Activated naive CD8-positive, alpha-beta T cell treated with anti-CD3 and anti-CD28 coated beads, Interleukin-2, amount 10 ng/mL, durations not matched to agents 7 days and 5 days (primary cell): ENCODE results near the gene CDC42EP1. TPM values are rescaled to one million over a fixed set of nuclear protein-coding genes. Genes with fewer than 3 reads are reported as not detected.

Source experiments
- ATAC-seq: fragments of 150-1000 bp; cut with Tn5 transposase; one replicate; pipeline ENCODE4 v1.10.0; 2021; ENCODE audit warnings: low read depth, moderate library complexity
- POLR2A ChIA-PET: fragments of 350-600 bp; sonication (Branson Sonifier 250); formaldehyde crosslinking; loops from one replicate; lab custom pipeline; 2021; ENCODE audit warnings: antibody characterized with exemption; lab: Charles Lee
- DNase-seq: peaks from one replicate; pipeline ENCODE4 v3.0.0; 2021
- H3K27ac Mint-ChIP-seq: one replicate; pipeline ENCODE4 v1.8.0; 2022; ENCODE audit warnings: mild to moderate bottlenecking, mixed read lengths
- H3K27me3 Mint-ChIP-seq: one replicate; pipeline ENCODE4 v1.8.0; 2022; ENCODE audit warnings: mild to moderate bottlenecking, moderate library complexity, mixed read lengths
- H3K36me3 Mint-ChIP-seq: one replicate; pipeline ENCODE4 v1.8.0; 2021; ENCODE audit warnings: mild to moderate bottlenecking, mixed read lengths
- H3K4me1 Mint-ChIP-seq: one replicate; pipeline ENCODE4 v1.8.0; 2021; ENCODE audit warnings: mixed read lengths
- H3K4me3 Mint-ChIP-seq: one replicate; pipeline ENCODE4 v1.8.0; 2022; ENCODE audit warnings: mild to moderate bottlenecking, moderate library complexity, mixed read lengths
- H3K9me3 Mint-ChIP-seq: one replicate; pipeline ENCODE4 v1.8.0; 2021; ENCODE audit warnings: mixed read lengths
- total RNA-seq, 2 experiments: library from RNA; stranded (reverse); gene quantifications; one replicate each; pipeline ENCODE4 v1.2.3, GENCODE V29; 2021

CDC42EP1 gene
- total RNA-seq, 2 experiments from 2014 or later: 0.31 TPM; not detected in 1

DNA sequence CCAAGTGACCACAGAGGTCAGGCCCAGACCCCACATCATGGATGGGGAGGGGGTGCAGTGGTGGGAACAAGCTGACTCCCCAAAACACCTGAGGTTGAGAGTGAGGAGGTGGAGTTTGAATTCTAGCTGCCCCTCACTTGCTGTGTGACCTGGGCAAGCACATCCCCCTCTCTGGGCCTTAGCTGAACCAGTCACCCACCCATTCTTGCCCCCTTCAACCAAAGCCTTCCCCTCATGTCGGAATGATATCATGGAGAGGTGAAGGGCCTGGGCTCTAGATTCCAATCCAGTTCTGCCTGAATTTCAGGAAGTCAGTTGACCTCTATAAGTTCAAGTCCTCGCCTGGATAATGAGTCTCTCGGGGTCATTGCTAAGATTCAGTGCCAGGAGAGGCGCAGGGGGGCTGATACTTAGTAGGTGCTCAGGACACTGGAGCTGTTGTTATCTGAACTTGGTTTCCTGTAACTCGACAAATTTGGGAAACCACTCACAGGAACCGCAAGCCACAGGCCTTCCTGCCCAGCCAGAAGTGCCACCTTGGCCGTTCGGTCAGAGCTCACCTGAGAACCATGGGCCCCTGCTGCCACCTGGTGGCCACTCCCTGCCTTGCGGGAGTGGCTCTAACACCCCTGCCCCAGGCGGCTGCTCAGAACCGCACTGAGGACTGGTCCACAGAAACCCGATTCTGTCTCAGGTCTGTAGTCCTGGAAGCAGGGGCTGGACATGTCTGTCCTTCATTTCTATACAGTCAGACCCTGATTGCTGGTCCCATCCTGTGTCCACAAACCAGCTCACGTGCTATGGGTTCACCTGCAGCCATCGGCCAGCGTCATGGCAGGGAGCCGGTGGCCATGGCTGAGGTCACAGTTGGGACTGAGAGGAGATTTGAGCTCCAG lies 6.9 kb downstream of the CDC42EP1 start:
- Mint-ChIP-seq H3K27me3 (peaks cover 25% of the 10 kb centered on the region), H3K9me3 (no peaks in the 10 kb centered on the region), H3K4me1 (peaks cover 28% of the 10 kb centered on the region), H3K27ac (peak overlapping the region; percentile 89), H3K4me3 (peak overlapping the region; percentile 69), H3K36me3 (no peaks in the 10 kb centered on the region)
- POLR2A ChIA-PET: interaction anchor here (0.6 to 8.5 kb wide), 25 partner anchors 9 to 523 kb away, joined by 3 to 70 read pairs (median 4); partner anchors contain the start of genes GGA1, LGALS2 and RAC2
- ATAC-seq (peak; percentile 84), DNase-seq (peak; percentile 96)

DNA sequence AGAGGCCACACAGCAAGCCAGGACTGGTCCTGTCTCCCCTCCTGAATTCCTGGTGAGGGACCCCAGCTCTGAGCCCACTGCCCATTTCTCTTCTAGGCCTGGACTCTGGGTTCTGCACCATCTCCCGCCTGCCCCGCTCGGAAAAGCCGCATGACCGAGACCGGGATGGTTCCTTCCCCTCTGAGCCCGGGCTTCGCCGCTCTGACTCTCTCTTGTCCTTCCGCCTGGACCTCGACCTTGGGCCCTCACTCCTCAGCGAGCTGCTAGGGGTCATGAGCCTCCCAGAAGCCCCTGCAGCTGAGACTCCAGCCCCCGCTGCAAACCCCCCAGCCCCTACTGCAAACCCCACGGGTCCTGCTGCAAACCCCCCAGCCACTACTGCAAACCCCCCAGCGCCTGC lies 7.7 kb downstream of the CDC42EP1 start:
- Mint-ChIP-seq H3K4me3 (no peak overlapping the region), H3K27ac (no peak overlapping the region), H3K9me3 (no peaks in the 10 kb centered on the region), H3K27me3 (peaks cover 22% of the 10 kb centered on the region), H3K36me3 (no peaks in the 10 kb centered on the region), H3K4me1 (peaks cover 24% of the 10 kb centered on the region)
- POLR2A ChIA-PET: interaction anchor here (1.2 to 8.5 kb wide), 6 partner anchors 8 to 326 kb away, joined by 3 to 70 read pairs (median 6); partner anchors contain the start of gene LGALS2
- DNase-seq: no peak
- ATAC-seq: no peak

DNA sequence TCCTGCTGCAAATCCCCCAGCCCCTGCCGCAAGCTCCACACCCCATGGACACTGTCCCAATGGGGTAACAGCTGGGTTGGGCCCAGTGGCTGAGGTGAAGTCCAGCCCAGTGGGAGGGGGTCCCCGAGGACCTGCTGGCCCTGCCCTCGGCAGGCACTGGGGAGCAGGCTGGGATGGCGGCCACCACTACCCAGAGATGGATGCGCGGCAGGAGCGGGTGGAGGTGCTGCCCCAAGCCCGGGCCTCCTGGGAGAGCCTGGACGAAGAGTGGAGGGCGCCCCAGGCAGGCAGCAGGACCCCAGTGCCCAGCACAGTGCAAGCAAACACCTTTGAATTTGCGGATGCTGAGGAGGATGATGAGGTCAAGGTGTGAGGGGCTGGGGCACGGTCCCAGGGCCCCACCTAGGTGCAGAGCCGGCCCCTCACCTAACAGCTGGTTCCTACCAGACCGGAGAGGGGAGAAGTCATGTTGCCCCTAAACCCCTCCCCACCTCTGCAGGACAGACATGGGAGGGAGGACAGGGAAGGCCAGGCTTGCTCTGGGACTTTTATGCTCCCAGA lies 8.2 kb downstream of the CDC42EP1 start:
- peaks cover 17% of the 10 kb centered on the region for H3K27me3 Mint-ChIP-seq
- no peak overlapping the region for H3K27ac Mint-ChIP-seq
- ATAC-seq (no peak), DNase-seq (no peak)
- H3K9me3 Mint-ChIP-seq: no peaks in the 10 kb centered on the region
- no peaks in the 10 kb centered on the region for H3K36me3 Mint-ChIP-seq
- peaks cover 19% of the 10 kb centered on the region for H3K4me1 Mint-ChIP-seq
- POLR2A ChIA-PET: interaction anchor here (2.7 to 8.5 kb wide), 2 partner anchors 28 to 326 kb away, joined by 8 to 70 read pairs; no protein-coding TSS in a partner anchor
- H3K4me3 Mint-ChIP-seq: no peak overlapping the region

DNA sequence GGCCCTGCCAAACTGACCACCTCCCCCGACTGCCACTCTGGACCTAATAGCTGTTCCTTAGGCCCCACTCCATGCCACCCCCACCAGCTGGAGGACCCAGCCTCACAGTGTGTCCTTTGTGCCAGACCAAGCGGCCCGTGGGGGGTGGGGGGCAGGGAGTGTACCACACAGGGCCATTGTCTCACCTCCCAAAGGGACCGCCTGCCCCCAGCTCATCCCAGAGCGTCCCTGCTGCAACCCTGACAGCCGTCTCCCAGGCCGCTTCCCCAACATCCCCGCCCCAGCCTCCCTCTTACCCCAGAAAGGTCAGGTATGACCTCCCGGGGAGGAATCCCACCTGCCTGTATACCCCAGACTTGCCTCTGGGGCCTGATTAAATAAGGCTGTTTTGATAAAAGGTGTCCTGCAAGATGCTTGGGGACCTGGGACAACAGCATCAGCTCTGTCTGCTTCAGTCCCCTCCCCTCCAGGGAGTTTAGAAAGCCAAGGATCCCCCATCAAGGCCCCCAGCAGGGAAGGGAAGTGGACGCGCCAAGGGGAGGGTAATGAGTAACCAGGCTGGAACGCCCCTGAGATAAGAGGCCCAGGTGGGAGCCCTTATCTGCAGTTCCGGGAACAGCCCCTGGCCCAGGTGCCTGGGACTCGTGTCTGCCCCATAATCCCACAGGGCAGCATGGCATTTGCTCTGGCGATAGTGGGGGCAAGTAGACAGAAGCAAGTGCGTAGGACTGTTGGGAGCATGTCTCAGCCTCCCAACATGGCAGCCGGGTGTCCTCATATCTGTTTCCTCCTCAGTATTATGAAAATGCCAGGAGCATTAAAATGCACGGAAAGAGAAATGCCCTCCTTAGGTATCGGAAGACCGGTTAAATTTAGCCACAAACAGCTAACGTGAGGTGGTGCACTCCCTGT lies 9.0 kb downstream of the CDC42EP1 start:
- Mint-ChIP-seq H3K36me3 (no peaks in the 10 kb centered on the region), H3K9me3 (no peaks in the 10 kb centered on the region), H3K27ac (no peak overlapping the region), H3K4me1 (peaks cover 15% of the 10 kb centered on the region), H3K27me3 (peaks cover 15% of the 10 kb centered on the region), H3K4me3 (no peak overlapping the region)
- DNase-seq: no peak
- ATAC-seq: no peak
- POLR2A ChIA-PET: interaction anchor here (0.5 to 8.5 kb wide), 3 partner anchors 29 to 35 kb away, joined by 3 to 70 read pairs (median 4); no protein-coding TSS in a partner anchor

DNA sequence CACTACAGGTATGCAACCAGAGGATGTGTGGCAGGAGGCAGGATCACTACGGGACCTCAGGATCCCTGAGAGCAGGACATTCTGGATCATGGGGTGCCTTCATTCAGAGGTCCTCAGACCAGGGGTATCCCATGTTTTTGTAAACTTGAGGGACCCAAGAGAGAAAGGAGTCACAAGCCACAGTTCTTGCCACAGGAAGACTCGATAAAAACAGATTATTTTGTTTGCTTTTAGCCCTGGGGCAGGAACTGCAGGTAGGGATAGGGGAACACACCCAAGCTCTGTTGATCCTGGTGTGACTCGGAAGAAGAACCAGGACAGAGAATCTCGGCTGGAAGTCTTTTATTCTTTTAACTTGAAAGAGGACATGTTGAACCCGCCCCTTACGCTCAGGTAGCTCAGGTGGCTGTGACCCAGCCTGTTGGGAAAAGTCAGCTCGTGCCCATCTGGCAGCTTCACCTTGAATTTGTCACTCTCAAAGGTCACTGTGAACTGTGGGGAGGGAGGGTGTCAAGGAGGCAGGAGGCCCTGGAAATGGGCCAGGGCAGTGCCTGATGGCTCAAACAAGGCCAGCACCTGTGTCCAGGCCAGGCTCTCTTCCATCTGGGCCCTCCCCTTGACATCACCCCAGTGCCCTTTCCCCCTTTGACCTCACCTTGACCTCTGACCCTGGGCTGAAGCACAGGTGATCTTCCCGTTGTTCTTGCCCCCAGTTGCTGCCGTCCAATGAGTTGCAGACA lies 9.8 kb downstream of the CDC42EP1 start:
- H3K27me3 Mint-ChIP-seq: peaks cover 14% of the 10 kb centered on the region
- no peaks in the 10 kb centered on the region for H3K36me3 Mint-ChIP-seq
- H3K27ac Mint-ChIP-seq: no peak overlapping the region
- ATAC-seq: no peak
- peaks cover 15% of the 10 kb centered on the region for H3K4me1 Mint-ChIP-seq
- H3K4me3 Mint-ChIP-seq: no peak overlapping the region
- no peak for DNase-seq
- POLR2A ChIA-PET: interaction anchor here (0.7 to 1.0 kb wide), 2 partner anchors 22 to 30 kb away, joined by 3 to 4 read pairs; no protein-coding TSS in a partner anchor
- no peaks in the 10 kb centered on the region for H3K9me3 Mint-ChIP-seq

DNA sequence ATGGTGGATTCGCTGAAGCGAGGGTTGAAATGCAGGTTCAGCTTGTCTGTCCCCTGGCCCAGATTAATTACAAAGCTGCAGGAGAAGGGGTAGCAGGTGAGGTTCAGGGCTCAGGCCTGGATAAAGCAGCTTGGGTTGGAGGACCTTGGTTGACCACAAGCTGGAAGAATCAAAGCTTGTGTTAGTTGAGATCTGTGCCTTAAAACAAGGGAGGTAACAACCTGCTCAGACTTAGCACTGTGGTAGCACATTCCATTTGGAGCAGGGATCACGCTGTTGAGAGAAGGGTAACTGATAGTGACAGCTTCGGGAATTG lies 10.3 kb downstream of the CDC42EP1 start:
- Mint-ChIP-seq H3K4me3 (no peak overlapping the region), H3K4me1 (peaks cover 15% of the 10 kb centered on the region), H3K27me3 (peaks cover 11% of the 10 kb centered on the region), H3K9me3 (no peaks in the 10 kb centered on the region), H3K27ac (no peak overlapping the region), H3K36me3 (no peaks in the 10 kb centered on the region)
- ATAC-seq (no peak), DNase-seq (no peak)
- POLR2A ChIA-PET: interaction anchor here (1.0 kb wide), 1 partner anchor 22 kb away, joined by 4 read pairs; no protein-coding TSS in a partner anchor

DNA sequence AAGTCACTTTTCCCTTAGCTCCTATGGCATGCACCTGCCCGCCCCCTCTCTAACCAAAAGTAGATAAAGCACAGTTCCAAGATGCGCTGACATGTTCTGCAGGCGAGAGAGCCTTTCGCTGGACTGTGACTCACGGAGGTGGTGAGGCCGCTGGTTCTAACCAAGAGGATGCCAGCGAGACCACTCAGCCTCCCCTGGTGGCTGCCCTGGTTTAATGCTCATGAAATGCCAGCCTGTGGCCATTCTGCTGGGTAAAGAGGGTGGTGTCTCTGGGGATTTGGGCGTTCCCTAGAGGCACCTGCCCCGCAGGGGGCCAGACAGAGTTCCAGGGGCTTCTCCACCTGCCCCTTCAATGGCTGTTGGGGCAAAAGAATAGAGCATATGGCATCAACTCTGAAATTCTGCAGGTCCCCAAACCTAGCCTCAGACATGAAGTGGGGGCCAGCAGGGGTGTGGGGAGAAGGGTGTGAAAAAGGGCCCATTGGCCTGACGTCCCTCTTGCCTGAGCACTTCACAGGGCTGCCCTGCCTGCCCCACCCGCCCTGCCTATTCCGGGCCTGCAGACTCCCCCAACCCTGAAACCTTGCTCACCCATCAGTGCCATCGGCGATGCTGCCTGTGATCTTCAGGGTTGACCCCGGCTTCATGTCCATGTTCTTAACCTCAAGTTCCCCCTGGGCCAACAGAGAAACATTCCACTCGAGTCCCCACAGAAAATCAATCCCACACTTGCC lies 11.1 kb downstream of the CDC42EP1 start:
- peaks cover 8% of the 10 kb centered on the region for H3K27me3 Mint-ChIP-seq
- ATAC-seq: no peak
- peaks cover 12% of the 10 kb centered on the region for H3K4me1 Mint-ChIP-seq
- POLR2A ChIA-PET: no interaction called here
- no peak for DNase-seq
- H3K27ac Mint-ChIP-seq: no peak overlapping the region
- H3K36me3 Mint-ChIP-seq: no peaks in the 10 kb centered on the region
- H3K4me3 Mint-ChIP-seq: no peak overlapping the region
- no peaks in the 10 kb centered on the region for H3K9me3 Mint-ChIP-seq

DNA sequence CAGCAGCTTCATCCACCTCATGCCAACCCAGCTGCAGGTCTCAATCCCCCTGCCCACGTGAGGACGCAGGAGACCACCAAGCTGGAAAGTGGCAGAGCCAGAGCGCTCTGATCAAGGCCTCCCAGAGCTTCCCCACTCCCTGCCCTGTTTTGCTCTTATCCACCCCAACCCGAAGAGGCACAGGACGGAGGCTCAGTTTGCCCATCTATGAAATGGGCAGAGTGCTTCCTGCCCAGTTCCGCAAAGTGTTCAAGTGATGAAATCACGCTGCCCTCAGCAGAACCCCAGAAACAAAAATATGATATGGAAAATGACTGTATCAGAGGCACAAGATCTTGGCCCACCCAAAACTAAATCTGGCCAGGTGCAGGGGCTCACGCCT lies 11.7 kb downstream of the CDC42EP1 start:
- Mint-ChIP-seq H3K9me3 (no peaks in the 10 kb centered on the region), H3K36me3 (no peaks in the 10 kb centered on the region), H3K4me3 (no peak overlapping the region), H3K4me1 (peaks cover 7% of the 10 kb centered on the region), H3K27me3 (peaks cover 8% of the 10 kb centered on the region), H3K27ac (no peak overlapping the region)
- POLR2A ChIA-PET: interaction anchor here (1.2 kb wide), 1 partner anchor 20 kb away, joined by 4 read pairs; no protein-coding TSS in a partner anchor
- ATAC-seq (no peak), DNase-seq (no peak)

DNA sequence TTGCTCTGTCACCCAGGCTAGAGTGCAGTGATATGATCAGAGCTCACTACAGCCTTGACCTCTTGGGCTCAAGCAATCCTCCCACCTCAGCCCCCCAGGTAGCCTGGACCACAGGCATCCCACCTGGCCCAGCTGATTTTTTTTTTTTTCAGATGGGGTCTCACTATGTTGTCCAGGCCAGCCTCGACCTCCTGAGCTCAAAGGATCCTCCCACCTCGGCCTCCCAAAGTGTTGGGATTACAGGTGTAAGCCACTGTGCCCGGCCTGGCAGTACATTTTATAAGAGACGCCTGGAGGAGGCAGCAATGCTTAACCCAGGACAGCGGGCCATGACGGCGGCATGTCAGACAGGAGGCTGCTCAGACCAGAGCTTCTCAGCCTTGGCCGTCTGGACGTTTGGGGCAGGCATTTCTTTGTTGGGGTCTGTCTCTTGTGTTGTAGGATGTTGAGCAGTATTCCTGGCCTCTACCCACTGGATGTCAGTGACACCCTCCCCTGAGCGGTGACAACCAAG lies 15.3 kb downstream of the CDC42EP1 start:
- Mint-ChIP-seq H3K4me3 (no peak overlapping the region), H3K9me3 (no peaks in the 10 kb centered on the region), H3K27me3 (peaks cover 3% of the 10 kb centered on the region), H3K27ac (no peak overlapping the region), H3K4me1 (peaks cover 8% of the 10 kb centered on the region), H3K36me3 (no peaks in the 10 kb centered on the region)
- POLR2A ChIA-PET: no interaction called here
- no peak for DNase-seq
- no peak for ATAC-seq

DNA sequence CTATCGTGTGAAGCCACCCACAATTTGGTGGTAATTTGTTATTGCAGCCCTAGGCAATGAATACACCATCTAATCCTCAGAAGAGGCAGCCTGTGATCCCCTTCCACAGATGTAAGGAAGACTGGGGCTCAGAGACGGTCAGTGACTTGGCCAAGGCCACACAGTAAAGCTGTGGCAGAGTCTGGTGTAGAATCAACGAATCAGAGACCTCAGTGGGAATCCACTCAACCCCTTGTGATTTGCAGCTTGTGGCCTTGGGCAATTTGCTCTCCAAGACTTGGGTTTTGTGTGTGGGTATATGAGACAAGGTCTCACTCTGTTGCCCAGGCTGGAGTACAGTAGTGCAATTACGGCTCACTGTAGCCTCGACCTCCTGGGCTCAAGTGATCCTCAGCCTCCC lies 17.7 kb downstream of the CDC42EP1 start:
- POLR2A ChIA-PET: no interaction called here
- no peak overlapping the region for H3K4me3 Mint-ChIP-seq
- H3K27ac Mint-ChIP-seq: no peak overlapping the region
- no peaks in the 10 kb centered on the region for H3K9me3 Mint-ChIP-seq
- DNase-seq (no peak), ATAC-seq (no peak)
- H3K36me3 Mint-ChIP-seq: no peaks in the 10 kb centered on the region
- H3K27me3 Mint-ChIP-seq: peaks cover 14% of the 10 kb centered on the region
- peaks cover 8% of the 10 kb centered on the region for H3K4me1 Mint-ChIP-seq

DNA sequence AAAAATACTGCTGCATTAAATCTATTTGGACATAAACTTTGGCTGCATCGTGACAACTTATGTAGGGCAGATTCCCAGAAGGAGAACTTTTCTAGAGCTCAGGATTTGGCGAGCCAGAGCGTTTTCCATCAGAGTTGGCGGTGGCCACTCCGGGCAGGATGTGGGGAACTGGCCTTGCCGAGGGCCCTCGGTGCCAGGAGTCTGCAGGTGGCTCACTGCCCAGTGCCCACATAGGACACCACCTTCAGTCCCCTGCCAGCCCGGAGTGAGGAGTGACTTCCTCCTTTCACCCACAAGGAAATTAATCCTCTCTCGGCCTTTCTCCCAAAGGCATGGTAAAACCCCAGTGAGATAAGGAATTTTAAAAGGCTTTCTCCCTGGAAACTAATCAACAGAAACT lies 21.2 kb downstream of the CDC42EP1 start:
- no peaks in the 10 kb centered on the region for H3K36me3 Mint-ChIP-seq
- H3K27ac Mint-ChIP-seq: no peak overlapping the region
- POLR2A ChIA-PET: no interaction called here
- H3K9me3 Mint-ChIP-seq: no peaks in the 10 kb centered on the region
- no peak for DNase-seq
- H3K4me3 Mint-ChIP-seq: no peak overlapping the region
- ATAC-seq: no peak
- peaks cover 9% of the 10 kb centered on the region for H3K4me1 Mint-ChIP-seq
- peaks cover 19% of the 10 kb centered on the region for H3K27me3 Mint-ChIP-seq

DNA sequence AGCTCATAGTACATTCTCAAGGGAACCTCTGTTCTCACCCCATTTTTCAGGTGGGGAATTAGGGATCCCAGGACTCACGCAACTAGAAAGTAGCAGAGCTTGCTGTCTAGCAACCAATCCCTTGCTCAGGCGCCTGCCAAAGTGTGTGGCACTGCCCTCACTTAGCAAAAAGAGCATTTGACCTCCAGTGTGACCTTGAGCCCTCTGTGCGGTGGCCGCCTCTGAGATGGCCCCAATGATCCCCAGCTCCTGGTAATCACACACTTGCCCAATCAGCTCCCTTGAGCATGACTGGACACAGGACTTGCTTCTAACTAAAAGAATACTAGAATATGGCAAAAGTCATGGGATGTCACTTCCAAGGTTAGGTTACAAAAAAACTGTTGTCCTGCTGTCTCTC lies 22.2 kb downstream of the CDC42EP1 start:
- ATAC-seq: no peak
- Mint-ChIP-seq H3K27me3 (peaks cover 19% of the 10 kb centered on the region), H3K27ac (no peak overlapping the region), H3K4me3 (no peak overlapping the region), H3K4me1 (peaks cover 9% of the 10 kb centered on the region), H3K36me3 (no peaks in the 10 kb centered on the region), H3K9me3 (no peaks in the 10 kb centered on the region)
- no peak for DNase-seq
- POLR2A ChIA-PET: interaction anchor here (0.7 kb wide), 1 partner anchor 25 kb away, joined by 3 read pairs; no protein-coding TSS in a partner anchor
